GM19438 (cell line): ENCODE results near the gene SENP1.

Source experiments
- ATAC-seq: cut with Tn5 transposase; IDR thresholded peaks from one replicate; pipeline ENCODE4 v1.9.1; 2021; ENCODE audit warnings: low read depth; ENCODE audit not compliant: unreplicated experiment

Gene SENP1

DNA sequence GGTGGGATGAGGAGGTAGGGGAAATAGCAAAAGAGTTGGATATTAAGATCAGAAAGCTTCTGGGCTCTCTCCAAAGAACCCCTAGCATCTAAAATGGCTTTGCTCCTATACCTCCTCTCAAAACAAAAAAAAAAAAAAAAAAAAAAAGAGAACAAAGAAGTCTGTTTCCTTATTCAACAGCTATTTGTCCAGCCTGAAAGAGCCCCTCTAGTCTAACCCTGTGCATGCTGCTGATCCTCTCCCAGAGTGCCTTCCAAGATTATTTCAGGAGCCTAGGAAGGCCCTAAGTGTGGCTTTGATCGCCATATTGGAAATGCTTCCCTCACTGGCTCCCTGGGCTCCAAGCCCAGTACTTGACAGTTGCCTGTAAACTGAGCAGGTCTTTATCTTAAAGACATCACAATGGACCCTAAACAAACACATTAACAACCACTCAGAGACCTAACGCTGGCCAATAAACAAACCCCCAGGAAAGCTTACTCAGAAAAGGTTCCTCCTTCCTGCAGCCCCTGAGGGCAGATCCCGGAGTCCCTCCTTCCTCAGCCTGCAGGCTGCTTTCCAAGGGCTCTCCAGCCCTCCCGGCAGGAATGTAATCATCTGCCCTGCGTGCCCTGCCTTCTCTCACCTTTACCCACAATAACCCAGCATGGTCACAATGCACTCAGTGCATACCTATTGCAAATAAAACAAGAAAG, 84.2 kb downstream of the SENP1 start:
- no peak for ATAC-seq

DNA sequence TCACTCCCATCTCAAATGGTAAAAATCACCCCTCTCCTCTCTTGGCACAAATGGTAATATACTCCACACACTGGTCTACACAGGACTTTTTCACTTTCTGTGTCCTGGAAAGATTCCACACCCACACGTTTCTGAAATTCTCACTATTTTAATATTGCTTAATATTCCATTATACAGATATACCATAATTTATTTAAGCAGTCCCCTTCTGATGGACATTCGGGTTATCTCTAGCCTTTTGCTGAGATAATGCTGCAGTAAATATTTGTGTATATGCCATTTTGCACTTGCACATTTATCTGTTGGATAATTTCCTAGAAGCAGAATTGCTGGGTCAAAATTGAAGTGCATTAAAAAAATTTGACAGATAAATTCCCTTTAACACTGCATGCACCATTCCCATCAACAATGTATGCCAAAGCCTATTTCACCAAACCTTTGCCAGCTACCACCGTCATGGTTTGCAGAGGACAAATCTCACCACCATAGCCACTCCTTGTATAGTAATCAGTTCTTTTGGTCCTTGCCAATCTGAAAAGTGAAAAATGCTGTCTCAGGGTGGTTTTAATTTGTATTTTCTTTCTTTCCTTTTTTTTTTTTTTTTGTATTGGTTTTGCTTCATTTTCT, 86.1 kb downstream of the SENP1 start:
- ATAC-seq: no peak

DNA sequence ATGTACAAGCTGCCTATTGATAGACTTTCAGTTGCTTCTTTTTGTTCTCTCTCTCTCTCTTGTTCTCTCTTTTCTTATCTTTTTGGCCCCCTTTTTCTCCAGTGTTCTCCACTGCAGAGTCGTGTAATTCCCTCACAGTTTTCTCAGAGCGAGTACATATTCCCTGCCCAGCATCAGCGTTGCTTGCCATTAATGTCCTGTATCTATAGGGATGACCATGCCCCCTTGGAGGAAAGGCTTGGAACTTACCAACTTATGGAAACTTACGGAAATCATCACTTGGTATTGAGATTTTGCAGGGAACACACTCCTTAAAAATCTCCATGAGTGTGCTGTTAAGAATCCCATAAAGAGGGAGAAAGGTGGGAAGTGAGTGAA, 87.3 kb downstream of the SENP1 start:
- no peak for ATAC-seq

DNA sequence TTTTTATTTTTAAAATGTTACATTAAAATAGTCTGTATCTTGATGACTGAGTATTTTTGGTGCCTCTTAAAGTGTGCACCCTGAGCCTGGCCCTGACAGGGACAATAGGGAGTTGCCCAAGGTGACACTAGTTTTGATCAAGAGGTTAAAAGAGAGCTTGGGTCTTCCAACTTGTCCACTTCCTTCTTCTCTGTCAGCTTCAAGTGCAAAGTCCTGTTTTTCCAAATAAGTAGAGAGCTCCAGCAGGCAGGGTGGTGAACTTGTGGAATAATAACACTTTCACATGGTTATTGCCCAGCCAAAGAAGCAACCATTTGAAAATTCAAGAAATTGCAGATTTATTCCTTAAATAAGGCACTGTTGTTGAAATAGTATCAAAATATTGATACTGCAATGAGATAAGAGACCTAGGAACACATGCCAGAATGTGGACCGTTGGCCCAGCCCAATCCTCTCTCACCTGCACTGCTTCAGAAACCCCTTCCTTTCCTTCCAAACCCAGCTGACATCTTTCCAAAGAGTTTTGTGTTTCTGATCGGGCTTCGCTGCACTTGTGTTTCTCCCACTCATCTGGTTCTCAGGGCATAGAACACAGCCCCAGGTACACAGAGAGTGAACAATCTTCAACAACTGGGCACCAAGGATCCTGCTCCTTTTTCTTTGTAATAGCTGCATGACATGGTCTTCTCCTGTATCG, 87.8 kb downstream of the SENP1 start:
- ATAC-seq: no peak

DNA sequence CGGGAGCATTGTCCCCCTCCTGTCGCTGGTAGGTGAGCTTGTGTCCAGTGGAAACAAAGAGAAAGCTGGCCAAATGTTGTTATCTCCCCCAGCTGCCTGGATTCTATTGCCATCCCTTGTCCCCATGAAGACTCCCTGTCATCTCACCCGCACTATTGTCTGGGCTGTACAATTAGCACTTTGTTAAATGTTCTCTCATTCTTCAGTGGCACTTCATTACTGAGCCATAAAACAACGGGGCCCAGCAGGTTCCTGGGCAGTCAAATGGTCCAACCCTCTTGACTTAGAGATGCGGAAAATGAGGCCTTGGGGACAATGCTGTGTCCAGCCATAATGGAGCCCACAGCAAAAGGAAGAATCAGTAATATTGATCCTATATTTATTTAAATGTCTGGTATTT, 88.4 kb downstream of the SENP1 start:
- no peak for ATAC-seq

DNA sequence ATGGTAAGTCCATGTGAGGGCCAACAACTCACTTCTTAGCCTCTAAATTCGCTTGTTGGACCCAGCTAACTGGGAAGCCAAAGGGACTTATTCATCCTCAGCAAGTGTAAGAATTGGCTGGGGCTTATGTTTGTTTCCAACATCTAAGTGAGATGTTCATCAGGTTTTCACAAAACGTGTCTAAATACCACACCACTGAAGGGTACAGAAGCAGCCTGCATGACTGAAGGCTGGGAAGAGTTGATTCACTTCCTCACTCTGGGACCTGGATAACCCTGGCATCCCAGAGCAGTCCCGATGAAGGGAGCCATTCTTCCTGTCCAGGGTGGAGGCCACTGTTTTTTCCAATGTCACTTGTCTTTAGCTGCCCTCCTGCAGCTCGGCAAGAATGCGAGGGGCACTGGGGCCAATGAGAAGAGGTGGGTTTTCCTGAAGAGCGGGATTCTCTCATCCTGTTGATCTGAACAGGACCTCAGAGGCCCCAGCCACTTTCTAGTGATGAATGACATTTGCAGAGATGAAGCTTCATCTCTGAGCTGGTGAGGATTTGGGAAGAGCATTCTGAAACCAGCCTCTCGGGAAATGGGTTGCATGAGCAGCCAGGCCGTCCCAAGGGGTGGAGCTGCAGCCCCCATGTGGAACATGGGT, 89.4 kb downstream of the SENP1 start:
- no peak for ATAC-seq

DNA sequence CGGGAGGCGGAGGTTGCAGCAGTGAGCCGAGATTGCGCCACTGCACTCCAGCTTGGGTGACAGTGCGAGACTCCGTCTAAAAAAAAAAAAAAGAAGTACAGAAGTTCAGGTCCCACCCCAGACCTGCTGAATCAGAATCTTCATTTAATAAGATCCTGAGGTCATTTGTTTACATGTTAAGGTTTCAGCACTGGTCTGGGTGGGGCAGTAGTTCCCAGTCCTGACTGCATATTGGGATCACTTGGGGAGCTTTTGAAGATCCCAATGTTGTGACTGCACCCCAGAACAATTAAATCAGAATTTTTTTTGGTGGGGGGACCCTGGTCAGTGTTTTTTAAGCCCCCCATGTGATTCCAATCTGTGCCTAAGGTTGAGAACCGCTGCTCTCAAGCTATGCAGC, 89.9 kb downstream of the SENP1 start:
- ATAC-seq: no peak

DNA sequence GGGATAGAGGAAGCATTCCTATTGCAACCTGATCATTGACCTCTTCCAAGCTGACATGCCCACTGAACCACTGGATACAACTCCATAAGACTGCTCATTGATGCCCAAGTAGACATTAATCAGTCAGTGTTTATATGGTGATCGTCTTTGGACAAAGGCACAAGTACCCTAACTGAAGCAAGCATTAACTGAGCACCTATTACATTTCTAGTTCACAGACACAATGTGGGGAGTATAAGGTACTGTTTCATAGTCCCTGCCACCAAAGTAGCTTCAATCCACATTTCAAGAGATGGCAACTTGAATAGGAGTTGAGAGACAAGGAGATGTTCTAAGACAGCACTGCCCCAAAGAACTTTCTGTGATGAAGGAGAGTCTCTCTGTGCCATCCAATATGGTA, 90.8 kb downstream of the SENP1 start:
- ATAC-seq: no peak

DNA sequence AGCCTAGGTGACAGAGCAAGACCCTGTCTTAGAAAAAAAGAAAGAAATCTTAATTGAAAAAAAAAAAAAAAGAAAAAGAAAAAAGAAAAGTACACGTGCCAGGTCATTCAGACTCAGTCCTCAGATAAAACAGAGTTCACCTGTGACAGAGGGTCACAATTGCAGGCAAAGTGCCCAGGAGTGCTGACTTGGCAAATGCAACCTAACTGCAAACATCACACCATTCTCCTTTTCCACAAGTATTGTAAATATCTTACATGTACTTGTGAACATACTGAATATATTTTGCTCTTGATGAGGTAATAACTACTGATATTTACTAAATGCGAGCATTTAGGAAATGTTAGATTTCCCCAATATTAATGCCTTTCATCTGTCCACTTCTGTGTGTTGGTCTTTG, 92.6 kb downstream of the SENP1 start:
- no peak for ATAC-seq

DNA sequence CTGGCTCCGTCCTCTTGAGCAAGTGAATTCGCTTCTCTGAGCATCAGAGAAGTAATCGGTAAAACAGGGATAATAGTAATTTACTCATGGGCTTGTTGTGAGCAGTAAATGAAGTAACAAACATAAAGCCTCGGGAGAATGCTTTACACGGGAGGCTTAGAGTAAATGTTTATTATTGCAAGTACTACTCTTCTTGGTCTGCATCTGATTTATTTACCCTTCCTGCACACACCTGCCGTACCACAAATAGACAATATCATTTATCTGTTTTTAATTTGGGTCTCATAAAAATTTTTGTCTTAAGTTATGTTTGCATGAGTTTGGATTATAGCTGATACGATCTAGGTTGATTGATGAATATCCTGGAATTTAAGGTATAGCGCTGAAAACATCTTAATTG, 93.8 kb downstream of the SENP1 start:
- no peak for ATAC-seq

DNA sequence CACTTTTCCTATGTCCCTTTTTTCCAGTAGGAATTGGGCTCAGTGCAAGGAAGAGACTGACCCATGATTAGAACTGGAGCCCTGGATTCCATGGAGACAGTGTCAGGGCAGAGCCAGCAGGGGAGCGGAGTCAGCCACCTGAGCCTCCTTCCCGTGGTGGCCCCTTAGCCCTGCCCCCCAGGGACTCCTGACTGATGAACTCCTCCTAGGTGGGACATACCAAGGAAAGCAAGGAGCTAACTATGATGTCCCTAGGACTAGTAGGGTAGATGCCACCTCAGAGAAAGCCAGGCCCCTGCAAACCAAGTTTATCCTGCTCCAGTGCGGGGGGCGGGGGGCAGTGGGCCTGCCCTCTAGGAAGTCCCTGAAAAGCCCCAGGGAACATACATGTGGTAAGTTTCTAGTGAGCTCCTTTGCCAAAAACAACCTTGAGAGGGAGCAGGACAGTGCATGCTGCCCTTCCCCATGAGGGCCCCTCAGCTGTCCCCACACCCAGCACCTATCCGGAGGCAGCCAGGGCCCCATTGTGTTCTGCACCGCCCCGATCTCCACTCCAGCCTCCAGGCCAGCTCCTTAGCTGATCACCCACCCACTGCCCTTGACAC, 95.4 kb downstream of the SENP1 start:
- ATAC-seq: no peak

DNA sequence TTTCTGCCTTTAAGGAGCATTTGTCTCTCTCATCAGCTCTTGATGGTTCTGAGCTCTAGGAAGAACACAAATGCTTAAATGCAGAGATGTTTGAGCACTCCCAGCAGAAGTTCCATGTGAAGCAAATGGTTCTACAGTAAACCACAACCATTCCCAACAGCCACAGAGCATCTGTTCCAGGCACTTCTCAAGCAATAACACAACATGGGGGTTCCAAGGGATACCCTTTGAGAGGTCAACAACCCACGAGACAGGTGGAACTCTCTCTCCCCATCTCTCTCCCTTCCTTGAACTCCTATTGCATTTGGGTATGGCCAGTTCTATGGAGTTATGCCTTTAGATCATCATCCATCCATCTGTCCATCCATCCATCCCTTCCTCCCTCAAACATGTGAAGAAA, 96.4 kb downstream of the SENP1 start:
- no peak for ATAC-seq

DNA sequence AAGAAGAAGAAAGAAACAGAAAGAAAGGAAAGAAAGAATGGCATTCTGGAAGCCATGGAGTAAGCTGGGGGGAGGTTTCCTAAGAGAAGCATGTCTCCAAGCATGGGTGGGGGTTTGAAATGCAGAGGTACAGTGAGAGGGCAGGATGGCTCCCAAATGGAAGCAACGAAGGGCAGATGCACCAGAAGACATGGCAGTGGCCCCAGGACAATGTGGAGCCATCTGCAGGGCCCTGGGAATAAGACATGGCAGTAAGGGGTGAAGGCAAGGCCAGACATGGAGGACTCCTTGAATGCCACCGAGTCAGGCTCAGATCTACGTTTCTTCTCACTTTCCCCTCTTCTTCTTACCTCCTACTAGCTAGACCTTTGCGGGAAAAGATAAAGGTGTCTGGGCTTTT, 96.9 kb downstream of the SENP1 start:
- ATAC-seq: no peak

DNA sequence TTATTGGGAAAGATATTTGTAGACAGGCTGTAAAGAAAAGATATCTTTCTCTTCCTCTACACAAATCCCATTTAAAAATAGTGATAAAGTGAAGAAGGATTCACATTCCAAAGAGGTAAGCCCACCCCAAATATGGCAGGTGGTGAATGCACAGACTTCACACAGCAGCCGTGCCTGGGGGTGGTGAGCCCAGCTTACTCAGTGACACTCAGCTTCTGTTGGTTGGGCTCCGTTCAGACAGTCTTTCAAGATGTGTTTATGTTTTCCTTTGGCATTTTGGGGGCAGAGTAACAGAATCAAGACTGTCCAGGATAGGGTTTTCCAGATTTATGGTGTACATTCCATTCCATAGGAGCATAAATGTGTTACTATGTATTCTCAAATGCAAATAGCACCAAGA, 97.5 kb downstream of the SENP1 start:
- no peak for ATAC-seq

DNA sequence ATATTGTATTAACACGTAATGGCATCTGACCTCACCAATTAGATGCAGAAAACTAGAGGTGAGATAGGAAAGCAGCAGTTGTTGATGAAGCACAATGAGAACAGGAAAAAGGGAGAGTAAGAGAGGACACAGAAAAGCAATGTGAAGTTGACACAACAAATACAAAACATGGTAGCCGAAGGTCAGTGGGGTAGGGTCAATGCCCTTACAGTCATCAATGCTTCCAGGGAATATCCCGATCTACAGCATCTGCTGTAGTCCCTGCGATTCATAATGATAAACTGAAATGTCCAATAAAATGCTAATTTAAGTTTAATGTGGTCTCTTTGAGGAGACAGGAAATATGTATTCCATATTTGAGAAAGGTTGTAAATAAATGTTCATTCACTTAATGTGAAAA, 98.7 kb downstream of the SENP1 start:
- no peak for ATAC-seq

DNA sequence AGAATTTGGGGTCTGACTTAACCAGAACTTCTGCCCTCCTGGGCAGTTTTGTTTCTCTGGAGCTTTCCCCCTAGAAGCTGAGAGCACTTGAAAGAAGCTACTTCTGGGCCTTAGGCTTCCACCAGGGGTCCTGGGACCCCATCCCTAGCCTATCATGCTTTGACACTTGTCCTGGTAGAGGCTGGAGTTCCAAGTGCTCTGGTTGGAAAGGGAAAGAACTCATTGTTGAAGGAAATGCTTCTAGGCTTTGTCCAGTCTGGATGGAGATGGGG, 100.2 kb downstream of the SENP1 start:
- no peak for ATAC-seq

DNA sequence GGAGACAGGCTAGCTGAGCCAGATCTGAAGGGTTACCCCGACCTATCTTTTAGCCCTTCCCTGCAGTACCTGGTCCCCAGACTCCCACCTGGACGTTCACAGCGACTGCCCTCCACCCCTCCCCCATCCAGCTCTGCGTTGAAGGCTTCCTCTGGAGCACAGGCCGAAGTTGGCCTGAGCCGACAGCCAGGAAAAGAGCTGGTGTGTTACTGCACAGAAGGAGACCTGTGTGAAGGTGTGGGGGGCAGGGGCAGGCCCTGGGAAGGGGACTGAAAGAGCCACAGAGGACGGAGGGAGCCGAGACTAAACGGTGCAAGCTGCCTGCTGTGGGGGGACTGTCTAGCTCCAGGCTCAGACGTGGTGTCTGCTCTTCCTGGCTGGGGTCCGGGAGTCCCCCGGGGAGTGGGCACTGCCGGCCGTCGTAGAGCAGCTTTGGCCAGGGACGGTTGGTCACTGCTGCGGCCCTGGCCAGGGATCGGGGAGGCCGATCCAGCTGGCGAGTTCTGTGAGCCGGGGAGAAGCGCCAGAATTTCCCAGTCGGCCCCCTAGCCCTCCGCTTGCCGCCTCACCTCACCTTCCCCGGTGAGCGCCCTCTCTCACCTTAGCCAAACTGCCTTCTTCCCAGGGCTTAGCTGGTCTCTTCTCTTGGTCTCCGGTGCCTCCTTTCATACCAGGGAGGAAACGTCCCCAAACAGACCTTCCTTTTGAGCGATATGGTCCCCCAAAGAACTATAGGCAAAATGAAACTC, 100.7 kb downstream of the SENP1 start:
- ATAC-seq: no peak

DNA sequence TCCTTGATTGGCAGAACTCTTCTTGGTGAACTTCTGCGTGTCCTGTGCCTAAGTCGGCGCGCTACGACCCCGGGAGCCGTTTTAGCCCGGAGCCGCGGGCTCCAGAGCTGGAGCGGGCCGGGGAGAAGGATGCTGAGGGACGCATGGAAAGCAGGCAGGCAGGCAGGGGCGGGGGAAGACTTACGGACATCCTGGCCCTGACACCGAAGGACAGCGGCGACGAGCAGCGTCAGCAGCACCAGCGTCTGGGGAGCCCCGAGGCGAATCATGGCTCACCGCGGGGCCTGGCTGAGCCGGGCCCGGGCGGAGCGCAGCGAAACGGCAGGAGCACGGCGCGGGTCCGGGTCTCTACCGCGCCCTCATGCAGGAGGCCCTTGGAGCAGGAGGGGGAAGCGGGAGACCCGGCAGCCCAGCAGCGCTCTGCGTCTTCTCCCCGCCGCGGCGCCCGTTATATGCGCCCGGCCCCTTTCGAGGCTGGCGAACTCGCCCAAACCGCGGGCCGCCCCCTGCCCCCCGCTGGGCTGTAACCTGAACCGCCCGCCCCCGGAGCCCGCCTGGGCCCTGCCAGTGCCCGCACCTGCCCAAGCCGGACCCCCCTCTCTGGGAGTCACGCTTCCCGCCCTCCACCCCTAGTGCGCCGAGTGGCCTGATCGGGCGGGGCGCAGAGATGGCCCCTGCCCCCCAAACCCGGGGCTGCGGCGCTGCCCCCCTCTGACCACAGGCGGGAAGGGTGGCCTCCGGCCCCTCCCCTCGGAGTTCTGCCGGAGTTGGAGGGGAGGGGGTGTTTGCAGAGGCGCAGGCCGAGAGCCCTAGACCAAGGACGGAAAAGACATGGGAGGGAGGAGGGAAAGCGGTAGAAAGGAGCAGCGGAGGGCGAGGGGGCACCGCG, 101.6 kb downstream of the SENP1 start, which contains the start of gene COL2A1:
TSS of gene COL2A1 (minus strand) at position 424 of the 889 bp plus-strand sequence. CDS start at position 269, 155 bp downstream.
- no peak for ATAC-seq

DNA sequence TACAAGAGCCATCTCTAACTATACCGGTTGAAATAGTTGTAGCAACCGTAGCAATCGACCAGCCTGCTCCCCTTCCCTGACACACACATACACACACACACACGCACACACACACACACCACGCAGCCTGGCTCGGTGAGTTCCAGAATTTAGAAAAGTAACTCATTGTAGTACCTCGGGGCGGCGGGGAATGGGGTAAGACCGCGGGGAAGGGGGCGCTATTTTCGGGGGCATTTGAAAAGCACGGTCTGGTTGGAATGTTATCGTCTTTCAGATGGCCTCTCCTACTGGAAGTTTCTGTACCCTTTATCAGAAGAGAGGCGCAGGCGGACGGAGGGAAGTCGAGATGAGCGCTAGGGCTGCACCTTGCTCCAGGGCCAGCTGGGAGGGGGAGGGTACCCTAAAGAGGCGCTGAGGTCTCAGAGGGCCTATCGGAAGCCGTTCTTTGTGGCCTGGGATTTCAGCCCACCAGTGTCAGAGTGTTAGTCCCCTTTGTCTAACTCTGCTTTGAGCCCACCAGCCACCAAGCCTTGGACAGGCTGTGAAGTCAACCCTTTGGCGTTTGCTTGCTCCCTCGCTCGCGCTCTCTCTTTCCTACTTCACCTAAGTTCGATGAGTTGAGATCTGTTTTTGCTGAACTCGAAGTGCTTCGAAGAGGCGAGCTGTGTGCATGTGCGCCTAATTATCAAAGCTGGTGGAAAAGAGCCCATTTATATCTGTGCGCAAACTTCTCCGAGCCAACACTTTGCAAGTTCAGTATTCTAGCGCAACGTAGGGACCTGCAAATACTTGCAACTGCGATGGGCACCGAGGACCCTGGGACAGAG, 102.4 kb downstream of the SENP1 start:
- ATAC-seq: no peak
